CD4-positive, alpha-beta memory T cell (primary cell): ENCODE data around the gene CEP135. TPM values are rescaled to one million over a fixed set of nuclear protein-coding genes. Genes with fewer than 3 reads are reported as not detected.
"Not testable (repeated sequence)": the region's sequence is repeated elsewhere in the genome, so short reads cannot be mapped to it uniquely, and the experiment has no call there.

Source experiments
- CTCF ChIA-PET: fragments of 350-600 bp; sonication (Branson Sonifier 250); formaldehyde crosslinking; loops from one replicate; lab custom pipeline; 2021; ENCODE audit warnings: inconsistent platforms; ENCODE audit not compliant: partially characterized antibody; lab: Charles Lee
- POLR2A ChIA-PET: fragments of 350-600 bp; sonication (Branson Sonifier 250); formaldehyde crosslinking; loops from one replicate; lab custom pipeline; 2021; ENCODE audit not compliant: partially characterized antibody; lab: Charles Lee
- DNase-seq, 5 donors: peaks; one replicate each; pipeline versions ENCODE4 v3.0.0 to v3.0.0-alpha.2; 2020 to 2022; ENCODE audit warnings: mixed read lengths in 1 of 5
- H3K27ac ChIP-seq: one replicate; pipeline ENCODE4 v1.7.0; 2013; ENCODE audit warnings: low read depth, low read length
- H3K27me3 ChIP-seq: 2 replicates; pipeline ENCODE4 v1.7.0; 2013; ENCODE audit warnings: mild to moderate bottlenecking, low read length, moderate library complexity; ENCODE audit not compliant: insufficient read depth
- H3K36me3 ChIP-seq: 2 replicates; pipeline ENCODE4 v1.7.0; 2013; ENCODE audit warnings: mild to moderate bottlenecking, low read length, moderate library complexity; ENCODE audit not compliant: insufficient read depth
- H3K4me1 ChIP-seq: 2 replicates; pipeline ENCODE4 v1.7.0; 2013; ENCODE audit warnings: mild to moderate bottlenecking, low read length, moderate library complexity; ENCODE audit not compliant: insufficient read depth
- H3K4me3 ChIP-seq, 2 donors: one replicate each; pipeline ENCODE4 v1.7.0; 2013; ENCODE audit warnings: low read length in 2 of 2, mild to moderate bottlenecking in 1 of 2
- H3K9me3 ChIP-seq, 2 donors: one replicate each; pipeline ENCODE4 v1.7.0; 2013; ENCODE audit warnings: low read length in 2 of 2, control low read depth in 1 of 2; ENCODE audit not compliant: control insufficient read depth in 1 of 2
- H3K27ac Mint-ChIP-seq, 7 donors: one replicate each; pipeline ENCODE4 v1.8.0; 2020 to 2021; ENCODE audit warnings: mixed read lengths in 7 of 7, mild to moderate bottlenecking in 6 of 7, inconsistent platforms in 3 of 7, moderate library complexity in 3 of 7
- H3K27me3 Mint-ChIP-seq, 2 donors: one replicate each; pipeline ENCODE4 v1.8.0; 2020 to 2021; ENCODE audit warnings: mixed read lengths in 2 of 2
- H3K36me3 Mint-ChIP-seq, 2 donors: one replicate each; pipeline ENCODE4 v1.8.0; 2020 to 2021; ENCODE audit warnings: mixed read lengths in 2 of 2, inconsistent platforms in 1 of 2, mild to moderate bottlenecking in 1 of 2
- H3K4me1 Mint-ChIP-seq, 4 donors: one replicate each; pipeline ENCODE4 v1.8.0; 2020 to 2021; ENCODE audit warnings: mixed read lengths in 4 of 4, mild to moderate bottlenecking in 1 of 4
- H3K4me3 Mint-ChIP-seq, 8 donors: one replicate each; pipeline ENCODE4 v1.8.0; 2020 to 2021; ENCODE audit warnings: mixed read lengths in 8 of 8, mild to moderate bottlenecking in 7 of 8, moderate library complexity in 6 of 8, inconsistent platforms in 3 of 8
- H3K9me3 Mint-ChIP-seq, 8 donors: one replicate each; pipeline ENCODE4 v1.8.0; 2020 to 2021; ENCODE audit warnings: mixed read lengths in 8 of 8, mild to moderate bottlenecking in 5 of 8, inconsistent platforms in 3 of 8, moderate library complexity in 1 of 8
- intact Hi-C: fragments of 100-400 bp; cut with micrococcal nuclease; formaldehyde crosslinking; loops from one replicate; pipeline ENCODE4 v1.15.1; 2023
- polyA plus RNA-seq, 2 donors: library from polyadenylated mRNA; unstranded; fragments of 300-500 nt; fragmentation: Illumina TruSeq; gene quantifications; one replicate each; pipeline ENCODE4 v1.2.3, GENCODE V29; 2021
- total RNA-seq, 2 experiments: library from RNA; stranded (reverse); gene quantifications; one replicate each; pipeline ENCODE4 v1.2.3, GENCODE V29; 2021

CEP135 gene
- total and polyA plus RNA-seq, 4 experiments from 2014 or later, result 8.6 to 35.9 (median 22.7) TPM

DNA sequence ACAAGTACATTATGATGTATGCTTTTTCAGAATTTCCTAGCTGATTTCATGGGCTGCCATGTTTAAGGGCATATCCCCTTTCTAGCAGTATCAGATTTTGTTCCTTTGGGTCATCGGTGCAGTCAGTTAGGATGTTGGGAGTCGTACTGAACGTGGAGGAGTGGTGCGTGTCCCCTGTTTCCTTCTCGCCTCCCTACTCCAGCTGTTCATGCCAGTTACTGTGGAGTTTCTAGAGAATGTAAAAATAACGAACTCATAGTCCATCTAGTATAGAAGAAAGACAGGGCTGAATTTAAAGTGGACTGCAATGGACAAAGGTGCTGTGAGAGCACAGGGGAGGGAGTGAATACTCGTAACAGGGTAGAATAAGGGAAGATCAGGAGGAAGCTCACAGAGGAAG lies 111.3 kb downstream of the CEP135 start:
- CTCF ChIA-PET, result no interaction called here

DNA sequence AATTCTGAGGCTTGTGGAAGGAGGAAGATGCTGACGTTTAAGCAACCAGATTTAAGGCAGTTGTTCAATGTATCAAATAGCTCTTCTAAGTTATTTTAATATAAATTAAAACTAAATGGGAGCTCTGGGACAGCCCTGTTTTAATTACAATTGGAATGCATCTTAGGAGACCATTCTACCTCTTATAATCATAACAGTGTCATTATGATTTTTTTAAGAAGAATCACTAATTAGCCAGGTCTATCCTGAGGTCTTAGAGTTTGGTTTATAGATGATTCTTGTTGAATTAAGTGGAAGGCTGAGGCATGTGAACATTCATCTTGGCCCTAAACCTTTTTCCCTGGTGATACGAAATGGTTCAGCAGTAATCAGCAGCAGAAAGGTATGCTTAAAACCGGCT lies 113.4 kb downstream of the CEP135 start:
- CTCF ChIA-PET, result no interaction called here
- Mint-ChIP-seq H3K9me3 (peaks cover 0 to 4% (median 0%) of the 10 kb centered on the region in 8 donors), H3K27ac (no peak overlapping the region), H3K36me3 (no peaks in the 10 kb centered on the region), H3K4me1 (no peaks in the 10 kb centered on the region), H3K4me3 (no peak overlapping the region), H3K27me3 (peaks cover 18 to 33% of the 10 kb centered on the region in 2 donors)
- intact Hi-C loops, result no loop called here
- H3K9me3 ChIP-seq, result no peaks in the 10 kb centered on the region
- no peaks in the 10 kb centered on the region for H3K4me1 ChIP-seq
- POLR2A ChIA-PET, result no interaction called here
- H3K4me3 ChIP-seq, result no peak overlapping the region
- H3K27me3 ChIP-seq, result no peaks in the 10 kb centered on the region
- H3K27ac ChIP-seq, result no peak overlapping the region
- DNase-seq, result no peak
- no peaks in the 10 kb centered on the region for H3K36me3 ChIP-seq

More for the DNA sequence above, 111.3 kb downstream of the CEP135 start:
- Histone ChIP-seq H3K36me3 (no peaks in the 10 kb centered on the region), H3K9me3 (no peaks in the 10 kb centered on the region), H3K27ac (no peak overlapping the region), H3K4me3 (no peak overlapping the region), H3K4me1 (no peaks in the 10 kb centered on the region), H3K27me3 (no peaks in the 10 kb centered on the region)
- H3K36me3 Mint-ChIP-seq, result no peaks in the 10 kb centered on the region
- no peak for DNase-seq
- POLR2A ChIA-PET, result no interaction called here
- H3K27me3 Mint-ChIP-seq, result peaks cover 16 to 32% of the 10 kb centered on the region in 2 donors
- no peak overlapping the region for H3K4me3 Mint-ChIP-seq
- no peaks in the 10 kb centered on the region for H3K4me1 Mint-ChIP-seq
- H3K9me3 Mint-ChIP-seq, result peaks cover 0 to 4% (median 0%) of the 10 kb centered on the region in 8 donors
- intact Hi-C loops, result no loop called here
- H3K27ac Mint-ChIP-seq, result no peak overlapping the region

DNA sequence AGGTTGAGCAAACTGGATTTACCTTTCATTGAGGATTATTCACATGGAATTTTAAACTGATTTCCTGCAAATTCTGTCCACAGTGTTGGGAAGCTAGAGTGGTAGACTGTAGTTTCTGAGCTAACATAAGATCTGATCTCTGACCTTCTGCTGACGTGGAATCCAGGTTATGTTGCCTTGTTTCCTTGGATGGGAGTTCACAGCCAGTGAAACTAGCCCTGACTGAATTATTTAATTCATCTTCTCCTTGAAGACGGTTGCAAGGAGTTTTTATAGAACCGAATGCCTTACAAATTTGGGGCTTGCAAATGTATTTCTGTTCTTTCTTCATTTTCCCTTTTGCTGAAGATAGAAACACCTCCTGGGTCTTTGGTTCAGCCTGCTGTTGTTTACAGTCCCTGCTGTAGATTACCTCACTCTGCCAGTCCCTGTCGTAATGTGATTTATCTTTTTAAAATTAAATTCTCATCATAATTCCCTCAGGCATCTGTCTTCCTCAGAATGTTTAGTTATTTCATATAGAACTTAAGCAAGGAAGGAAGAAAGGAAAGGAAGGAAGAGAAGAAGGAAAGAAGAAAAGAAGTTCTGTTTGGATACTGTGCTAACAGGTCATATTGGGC lies 113.9 kb downstream of the CEP135 start:
- Histone ChIP-seq H3K4me1 (no peaks in the 10 kb centered on the region), H3K27me3 (no peaks in the 10 kb centered on the region), H3K4me3 (no peak overlapping the region), H3K36me3 (no peaks in the 10 kb centered on the region), H3K27ac (no peak overlapping the region), H3K9me3 (no peaks in the 10 kb centered on the region)
- Mint-ChIP-seq H3K4me1 (no peaks in the 10 kb centered on the region), H3K27me3 (peaks cover 15 to 30% of the 10 kb centered on the region in 2 donors), H3K9me3 (peaks cover 0 to 4% (median 0%) of the 10 kb centered on the region in 8 donors), H3K27ac (no peak overlapping the region), H3K36me3 (no peaks in the 10 kb centered on the region), H3K4me3 (no peak overlapping the region)
- DNase-seq, result no peak
- CTCF ChIA-PET, result no interaction called here
- POLR2A ChIA-PET, result no interaction called here
- intact Hi-C loops, result no loop called here

DNA sequence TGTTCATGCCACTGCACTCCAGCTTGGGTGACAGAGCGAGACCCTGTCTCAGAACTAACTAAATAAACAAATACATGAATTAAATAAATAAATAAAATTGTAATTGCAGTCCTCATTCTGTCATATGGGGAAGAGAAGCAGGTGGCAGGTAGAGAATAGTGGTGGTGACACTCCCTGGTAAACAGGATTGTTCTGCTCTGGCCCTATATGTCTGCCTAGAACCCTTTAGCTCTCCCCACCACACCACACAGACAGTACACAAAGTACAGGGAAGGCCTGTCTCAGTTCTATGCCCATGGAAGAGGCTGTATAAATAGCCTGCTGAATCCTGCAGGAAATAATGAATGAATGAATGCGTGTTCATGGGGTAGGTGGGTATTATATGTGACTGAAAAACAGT lies 117.7 kb downstream of the CEP135 start:
- H3K27me3 ChIP-seq, result no peaks in the 10 kb centered on the region
- no peaks in the 10 kb centered on the region for H3K36me3 ChIP-seq
- no peak for DNase-seq
- Mint-ChIP-seq H3K27ac (no peak overlapping the region), H3K4me3 (no peak overlapping the region), H3K27me3 (peaks cover 12 to 20% of the 10 kb centered on the region in 2 donors), H3K4me1 (peaks cover 0 to 3% (median 0%) of the 10 kb centered on the region in 4 donors), H3K9me3 (no peaks in the 10 kb centered on the region), H3K36me3 (no peaks in the 10 kb centered on the region)
- ChIA-PET POLR2A (no interaction called here), CTCF (no interaction called here)
- H3K4me1 ChIP-seq, result no peaks in the 10 kb centered on the region
- intact Hi-C loops, result no loop called here
- H3K27ac ChIP-seq, result no peak overlapping the region
- no peak overlapping the region for H3K4me3 ChIP-seq
- H3K9me3 ChIP-seq, result no peaks in the 10 kb centered on the region

DNA sequence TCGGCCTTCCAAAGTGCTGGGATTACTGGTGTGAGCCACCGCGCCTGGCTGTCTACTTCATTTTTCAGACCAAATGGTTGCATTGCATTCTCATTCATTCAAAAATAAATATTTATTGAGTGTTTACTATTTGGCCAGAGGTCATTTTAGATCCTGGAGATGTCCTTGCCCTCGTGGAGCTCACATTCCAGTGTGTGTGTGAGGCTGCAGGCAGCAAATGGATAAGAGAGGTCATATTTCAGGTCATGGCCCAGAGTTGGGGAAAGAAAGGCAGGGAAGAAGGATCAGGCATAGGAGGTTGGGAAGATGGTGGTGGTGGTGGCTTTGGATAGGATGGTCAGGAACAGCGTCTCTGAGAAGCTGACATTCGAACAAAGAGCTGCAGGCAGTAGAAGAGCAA lies 119.1 kb downstream of the CEP135 start:
- Histone ChIP-seq H3K4me1 (no peaks in the 10 kb centered on the region), H3K27ac (no peak overlapping the region), H3K9me3 (no peaks in the 10 kb centered on the region), H3K4me3 (no peak overlapping the region), H3K27me3 (no peaks in the 10 kb centered on the region), H3K36me3 (no peaks in the 10 kb centered on the region)
- H3K27me3 Mint-ChIP-seq, result peaks cover 12 to 19% of the 10 kb centered on the region in 2 donors
- intact Hi-C loops, result no loop called here
- H3K27ac Mint-ChIP-seq, result no peak overlapping the region
- DNase-seq, result no peak
- CTCF ChIA-PET, result no interaction called here
- H3K4me3 Mint-ChIP-seq, result no peak overlapping the region
- POLR2A ChIA-PET, result no interaction called here
- no peaks in the 10 kb centered on the region for H3K36me3 Mint-ChIP-seq
- H3K9me3 Mint-ChIP-seq, result peaks cover 0 to 2% (median 0%) of the 10 kb centered on the region in 8 donors
- peaks cover 0 to 3% (median 0%) of the 10 kb centered on the region in 4 donors for H3K4me1 Mint-ChIP-seq

DNA sequence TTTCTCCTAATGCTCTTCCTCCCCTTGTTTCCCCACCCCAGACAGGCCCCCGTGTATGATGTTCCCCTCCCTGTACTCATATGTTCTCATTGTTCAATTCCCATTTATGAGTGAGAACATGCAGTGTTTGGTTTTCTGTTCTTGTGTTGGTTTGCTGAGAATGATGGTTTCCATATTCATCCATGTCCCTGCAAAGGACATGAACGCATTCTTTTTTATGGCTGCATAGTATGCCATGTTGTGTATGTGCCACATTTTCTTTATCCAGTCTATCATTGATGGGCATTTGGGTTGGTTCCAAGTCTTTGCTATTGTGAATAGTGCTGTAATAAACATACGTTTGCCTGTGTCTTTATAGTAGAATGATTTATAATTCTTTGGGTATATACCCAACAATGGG lies 124.0 kb downstream of the CEP135 start:
- H3K27ac ChIP-seq, H3K27ac Mint-ChIP-seq, H3K9me3 ChIP-seq, intact Hi-C loops, H3K4me1 Mint-ChIP-seq, H3K27me3 Mint-ChIP-seq, H3K4me1 ChIP-seq, H3K4me3 ChIP-seq, CTCF ChIA-PET, H3K36me3 ChIP-seq, H3K36me3 Mint-ChIP-seq, POLR2A ChIA-PET, H3K9me3 Mint-ChIP-seq, DNase-seq, H3K4me3 Mint-ChIP-seq, H3K27me3 ChIP-seq: not testable (repeated sequence)

DNA sequence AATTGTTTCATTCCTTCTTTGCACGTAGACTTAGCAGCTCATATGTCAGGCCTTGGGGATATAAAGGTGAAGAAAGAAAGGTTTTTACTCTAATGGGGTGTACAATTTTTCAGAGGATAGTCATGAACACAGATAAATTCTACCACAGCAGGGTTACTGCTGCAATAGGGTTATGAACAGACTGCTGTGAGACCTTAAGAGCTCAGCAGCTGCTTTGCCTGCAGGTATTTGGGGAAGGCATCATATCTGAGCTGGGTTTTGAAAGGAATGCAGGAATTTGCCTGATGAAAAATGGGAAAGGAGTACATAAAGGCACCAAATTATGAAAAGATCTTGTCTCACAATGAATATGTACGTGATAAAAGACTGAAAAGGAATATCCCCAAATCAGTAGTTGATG lies 128.9 kb downstream of the CEP135 start:
- no peak for DNase-seq
- H3K27me3 ChIP-seq, result no peaks in the 10 kb centered on the region
- H3K9me3 ChIP-seq, result no peaks in the 10 kb centered on the region
- CTCF ChIA-PET, result no interaction called here
- peaks cover 0 to 5% of the 10 kb centered on the region in 2 donors for H3K27me3 Mint-ChIP-seq
- H3K9me3 Mint-ChIP-seq, result peaks cover 0 to 1% (median 0%) of the 10 kb centered on the region in 8 donors
- no peak overlapping the region for H3K27ac ChIP-seq
- no peaks in the 10 kb centered on the region for H3K4me1 Mint-ChIP-seq
- H3K36me3 Mint-ChIP-seq, result no peaks in the 10 kb centered on the region
- H3K4me1 ChIP-seq, result no peaks in the 10 kb centered on the region
- no peak overlapping the region for H3K27ac Mint-ChIP-seq
- no peaks in the 10 kb centered on the region for H3K36me3 ChIP-seq
- H3K4me3 Mint-ChIP-seq, result no peak overlapping the region
- POLR2A ChIA-PET, result no interaction called here
- H3K4me3 ChIP-seq, result no peak overlapping the region
- intact Hi-C loops, result no loop called here
